ENCODE results near the gene UXS1.

- TF ChIP-seq CTCF (conservative IDR thresholded peaks at IDR 0.05; ENCODE audit: low read length): no peak
- TF ChIP-seq EZH2phosphoT487 (IDR thresholded peaks at IDR 0.05; ENCODE audit: borderline replicate concordance): no peak
Observed at GRCh38 chr2:106089611-106090010, 104.5 kb downstream of the UXS1 start.

Data from Loucy (cell line).